ENCODE results near the gene PMFBP1. TPM values are rescaled to one million over a fixed set of nuclear protein-coding genes. Genes with fewer than 3 reads are reported as not detected.

Gene PMFBP1
- total RNA-seq, 1 experiment from 2014 or later, result 0.03 TPM

Other genes starting within 250 kb of the PMFBP1 start
- gene PKD1L3, start 171.8 kb downstream of the PMFBP1 start, total RNA-seq (2014; rRNA removed; shearing (Covaris generic)), result not detected in 2 replicates
- 10.3 and 14.6 TPM in 2 replicates for gene DHODH, start 163.4 kb downstream of the PMFBP1 start, total RNA-seq (2014; rRNA removed; shearing (Covaris generic))
- gene HP, start 117.7 kb downstream of the PMFBP1 start, total RNA-seq (2014; rRNA removed; shearing (Covaris generic)), result not detected in 2 replicates
- gene HPR, start 108.9 kb downstream of the PMFBP1 start, total RNA-seq (2014; rRNA removed; shearing (Covaris generic)), result not detected in 2 replicates
- gene TXNL4B, start 78.5 kb downstream of the PMFBP1 start, total RNA-seq (2014; rRNA removed; shearing (Covaris generic)), result 12.7 and 14.4 TPM in 2 replicates
- 61.7 and 66.2 TPM in 2 replicates for gene DHX38, start 78.3 kb downstream of the PMFBP1 start, total RNA-seq (2014; rRNA removed; shearing (Covaris generic))